HG03520 (cell line): ENCODE results near the gene DNHD1.

Experiments
- ATAC-seq: cut with Tn5 transposase; IDR thresholded peaks from one replicate; pipeline ENCODE4 v1.9.1; 2021; ENCODE audit warnings: mild to moderate bottlenecking, moderate library complexity; ENCODE audit not compliant: unreplicated experiment

The DNHD1 gene

DNA sequence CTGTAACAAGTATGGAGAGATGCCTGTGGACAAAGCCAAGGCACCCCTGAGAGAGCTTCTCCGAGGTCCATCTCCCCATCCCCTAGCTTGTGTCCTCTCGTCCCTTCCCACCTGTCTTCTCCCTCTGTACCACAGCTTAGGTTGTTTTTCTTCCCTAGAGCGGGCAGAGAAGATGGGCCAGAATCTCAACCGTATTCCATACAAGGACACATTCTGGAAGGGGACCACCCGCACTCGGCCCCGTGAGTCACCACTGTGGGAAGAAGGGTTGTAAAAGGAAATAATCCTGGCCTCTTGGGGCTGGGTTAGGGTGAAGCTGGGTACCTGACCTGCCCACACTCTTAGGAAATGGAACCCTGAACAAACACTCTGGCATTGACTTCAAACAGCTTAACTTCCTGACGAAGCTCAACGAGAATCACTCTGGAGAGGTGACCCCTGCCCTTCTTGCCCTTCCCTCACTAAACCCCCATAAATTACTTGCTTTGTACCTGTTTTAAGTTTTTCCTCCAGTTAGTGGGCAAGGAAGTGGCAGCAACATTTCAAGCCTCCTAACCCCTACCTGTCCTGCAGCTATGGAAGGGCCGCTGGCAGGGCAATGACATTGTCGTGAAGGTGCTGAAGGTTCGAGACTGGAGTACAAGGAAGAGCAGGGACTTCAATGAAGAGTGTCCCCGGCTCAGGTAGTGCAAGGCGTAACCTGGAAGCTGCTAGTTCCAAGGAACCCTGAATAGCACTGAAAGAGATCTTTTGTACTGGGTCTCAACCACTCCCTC lies 111.8 kb downstream of the DNHD1 start:
- no peak for ATAC-seq

DNA sequence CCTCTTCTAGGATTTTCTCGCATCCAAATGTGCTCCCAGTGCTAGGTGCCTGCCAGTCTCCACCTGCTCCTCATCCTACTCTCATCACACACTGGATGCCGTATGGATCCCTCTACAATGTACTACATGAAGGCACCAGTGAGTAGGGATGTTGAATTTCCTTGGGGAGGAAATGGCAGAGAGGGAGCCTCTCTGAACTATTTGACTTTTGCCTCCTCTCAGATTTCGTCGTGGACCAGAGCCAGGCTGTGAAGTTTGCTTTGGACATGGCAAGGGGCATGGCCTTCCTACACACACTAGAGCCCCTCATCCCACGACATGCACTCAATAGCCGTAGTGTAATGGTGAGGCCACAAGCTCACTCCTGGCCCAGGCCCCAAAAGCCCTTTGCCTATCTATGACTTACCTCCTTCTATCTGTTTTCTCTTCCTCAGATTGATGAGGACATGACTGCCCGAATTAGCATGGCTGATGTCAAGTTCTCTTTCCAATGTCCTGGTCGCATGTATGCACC lies 112.5 kb downstream of the DNHD1 start:
- no peak for ATAC-seq

DNA sequence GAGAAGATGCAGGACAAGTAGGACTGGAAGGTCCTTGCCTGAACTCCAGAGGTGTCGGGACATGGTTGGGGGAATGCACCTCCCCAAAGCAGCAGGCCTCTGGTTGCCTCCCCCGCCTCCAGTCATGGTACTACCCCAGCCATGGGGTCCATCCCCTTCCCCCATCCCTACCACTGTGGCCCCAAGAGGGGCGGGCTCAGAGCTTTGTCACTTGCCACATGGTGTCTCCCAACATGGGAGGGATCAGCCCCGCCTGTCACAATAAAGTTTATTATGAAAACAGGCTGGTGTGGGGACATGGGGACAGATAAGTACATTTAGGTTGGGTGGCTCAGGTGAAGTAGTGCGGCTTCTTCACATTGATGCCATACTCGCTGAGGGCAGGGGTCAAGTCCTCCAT lies 113.5 kb downstream of the DNHD1 start:
- no peak for ATAC-seq

DNA sequence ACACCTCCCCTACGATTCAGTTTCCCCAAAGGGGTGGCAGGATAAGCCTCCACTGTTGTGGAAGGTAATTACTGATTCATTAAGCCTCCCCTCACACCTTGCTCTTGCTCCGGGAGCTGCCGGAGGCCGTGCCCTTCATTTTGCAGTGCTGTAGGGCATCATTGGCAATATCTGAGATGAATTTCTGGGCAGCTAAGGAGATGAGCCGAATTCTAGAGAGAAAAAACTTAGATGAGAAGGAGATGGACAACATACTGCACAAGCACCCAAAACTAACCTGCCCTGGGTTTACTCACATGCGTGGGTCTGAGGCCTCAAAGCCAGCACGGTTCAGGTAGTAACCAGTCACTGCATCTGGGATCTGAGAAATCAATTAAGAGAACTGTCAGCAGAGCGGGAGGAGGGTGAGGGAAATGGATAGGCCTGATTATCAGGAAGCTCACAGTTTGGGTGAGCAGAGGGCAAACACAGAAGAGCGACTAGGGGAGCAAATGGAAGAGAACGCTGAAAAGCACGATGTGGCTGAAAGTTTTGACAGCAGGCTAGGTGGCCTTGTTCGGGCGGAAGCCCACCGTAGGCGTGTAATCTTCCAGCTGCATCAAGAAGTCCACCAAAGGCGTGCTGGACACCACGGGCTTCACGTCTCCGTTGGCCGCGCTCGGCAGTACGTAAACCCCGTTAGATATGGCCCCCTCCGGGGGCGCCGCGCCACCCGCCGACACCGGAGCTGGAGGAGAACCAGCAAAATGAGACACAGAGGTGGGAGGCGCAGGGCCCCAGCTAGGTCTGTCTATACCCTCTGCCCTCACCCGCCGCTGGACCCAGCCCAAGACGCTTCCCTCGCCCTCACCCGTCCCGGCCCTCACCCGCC lies 114.2 kb downstream of the DNHD1 start:
- peak; percentile 1 for ATAC-seq

DNA sequence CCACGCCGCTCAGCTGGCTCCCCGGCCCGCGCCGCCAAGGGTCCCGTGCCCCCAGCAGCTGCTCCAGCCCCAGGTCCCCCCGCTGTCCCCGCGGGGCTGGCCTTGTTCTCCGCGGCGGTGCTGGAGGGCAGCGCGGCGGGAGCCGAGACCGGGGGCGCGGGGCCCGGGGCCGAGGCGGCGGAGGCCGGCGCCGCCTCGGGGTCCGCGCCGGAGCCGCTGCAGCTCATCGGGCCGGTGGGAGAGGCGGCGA lies 114.8 kb downstream of the DNHD1 start:
- peak; percentile 9 for ATAC-seq

DNA sequence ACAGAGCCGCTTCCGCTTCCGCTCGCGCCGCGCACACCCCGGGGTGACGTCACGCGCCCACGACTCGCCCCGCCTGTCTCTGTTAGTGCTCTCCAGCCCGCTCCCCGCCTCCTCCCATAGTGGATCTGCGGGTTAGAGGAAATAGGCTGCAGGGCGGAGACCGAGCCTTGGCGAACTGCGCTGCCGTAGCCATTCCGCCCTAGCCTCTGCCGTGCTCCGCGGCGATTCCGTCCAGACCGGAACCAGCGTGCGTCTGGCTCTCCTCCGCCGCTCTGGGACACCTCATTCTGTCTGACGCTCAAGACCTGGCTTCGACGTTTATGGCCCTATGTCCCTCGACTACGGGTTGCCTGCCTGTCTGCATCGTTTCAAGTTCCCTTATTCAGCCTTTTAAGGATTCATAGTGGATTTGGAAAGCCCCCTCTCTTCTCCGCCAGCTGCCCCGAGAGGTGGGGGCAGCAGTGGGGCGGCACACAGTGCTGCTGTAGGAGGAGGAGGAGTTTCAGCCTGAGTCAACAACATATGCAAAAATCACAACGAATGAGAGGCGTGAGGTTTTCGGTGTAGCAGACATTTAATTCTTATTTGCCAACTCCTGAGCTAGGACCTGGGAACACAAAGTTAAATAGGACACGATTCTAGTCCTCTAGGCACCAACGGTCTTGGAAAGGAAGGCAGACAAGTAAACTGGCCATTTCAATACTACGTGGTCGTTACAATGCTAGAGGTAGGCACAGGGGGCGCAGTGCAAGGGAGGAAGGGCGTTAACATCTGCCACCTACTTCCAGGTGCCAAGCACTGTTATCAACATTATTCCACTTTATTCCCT lies 115.3 kb downstream of the DNHD1 start, which contains the start of gene TAF10:
TAF10 (minus strand) TSS at position 4 of the 829 bp plus-strand sequence. CDS start 27 bp downstream, outside the sequence.
- peak; percentile 91 for ATAC-seq

DNA sequence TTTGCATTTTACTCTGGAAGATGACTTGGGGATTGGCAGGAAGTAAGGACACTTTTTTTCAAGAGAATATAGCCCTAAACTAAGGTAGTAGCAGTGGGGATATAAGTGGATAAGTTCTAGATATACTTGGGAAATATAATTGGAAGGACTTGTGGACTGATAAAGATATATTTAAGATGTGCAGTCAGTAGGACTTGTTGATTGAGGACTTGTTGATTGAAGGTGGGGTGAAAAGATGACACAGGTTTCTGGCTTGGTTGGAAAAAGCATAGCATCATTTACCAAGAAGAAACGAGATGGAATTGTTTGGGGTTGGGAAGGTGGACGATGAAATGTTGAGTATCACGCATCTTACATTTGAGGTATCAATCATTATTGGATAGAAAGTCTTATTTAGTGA lies 116.4 kb downstream of the DNHD1 start:
- ATAC-seq = no peak

DNA sequence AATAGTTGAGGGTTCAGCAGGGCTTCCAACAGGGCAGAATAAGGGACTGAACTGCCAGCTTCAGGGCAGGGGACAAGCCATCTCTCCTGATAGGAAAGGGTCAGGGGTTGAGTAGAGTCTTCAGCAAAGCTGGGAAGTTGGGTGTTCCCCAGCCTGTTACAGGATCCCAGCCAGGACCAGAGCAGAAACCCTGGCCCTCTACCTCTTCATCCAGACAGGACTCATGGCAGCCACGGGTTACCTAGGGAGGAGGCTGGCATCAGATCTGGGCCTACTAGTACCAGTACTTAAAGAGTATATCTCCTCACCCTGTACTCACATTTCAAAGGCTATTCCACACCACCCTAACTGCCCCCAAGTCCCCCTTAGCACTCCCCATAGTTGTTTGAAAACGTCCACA lies 117.4 kb downstream of the DNHD1 start:
- no peak for ATAC-seq

DNA sequence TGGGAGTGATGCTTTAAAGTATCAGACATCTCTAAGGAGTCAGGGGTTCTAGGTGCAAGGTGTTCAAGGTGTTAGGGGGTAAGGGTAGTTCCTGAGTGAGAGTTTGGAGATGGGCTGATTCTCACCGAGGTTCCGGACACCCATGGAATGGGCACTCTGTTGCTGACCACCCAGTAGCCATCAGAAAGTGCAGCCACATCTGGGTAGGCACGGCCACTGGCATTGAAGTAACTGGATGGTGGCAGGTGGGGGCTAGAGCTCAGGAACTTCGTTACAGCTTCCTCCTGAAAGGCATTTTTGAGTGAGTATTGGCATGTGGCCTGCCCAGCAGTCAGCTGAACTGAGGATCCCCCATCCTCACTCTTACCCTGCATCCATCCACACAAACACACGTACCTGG lies 118.0 kb downstream of the DNHD1 start:
- no peak for ATAC-seq

DNA sequence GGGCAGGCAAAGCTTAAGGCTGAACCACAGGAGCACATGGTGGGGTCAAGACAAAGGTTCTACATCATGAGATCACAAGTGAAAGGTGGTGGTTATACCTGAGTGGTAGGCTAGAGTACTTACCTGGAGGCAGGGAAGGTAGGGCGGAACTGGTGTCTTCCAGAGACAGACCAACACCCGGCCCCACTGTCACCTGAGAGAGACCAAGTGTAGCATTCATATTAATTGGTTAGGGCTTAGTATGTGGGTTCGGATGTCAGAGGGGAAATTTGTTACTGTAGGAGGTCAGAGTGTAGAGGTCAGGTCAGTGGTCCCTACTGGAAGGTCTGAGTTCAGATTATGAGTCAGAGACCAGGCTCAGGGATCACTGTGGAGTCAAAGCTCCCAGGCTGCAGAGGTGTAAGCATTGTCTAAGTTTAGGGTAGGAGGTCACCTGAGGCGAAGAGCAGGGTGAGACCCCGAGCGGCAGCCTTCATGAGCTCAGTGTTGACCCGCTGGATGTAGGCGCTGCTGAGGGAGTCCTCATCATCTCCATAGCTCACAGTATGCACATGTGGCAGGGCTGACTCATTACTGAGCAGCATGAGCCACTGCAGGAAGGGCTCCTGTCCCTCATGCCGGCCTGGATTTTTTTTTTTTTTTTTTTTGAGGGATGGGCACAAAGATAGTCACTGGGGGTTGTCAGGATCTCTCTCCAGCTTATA lies 119.0 kb downstream of the DNHD1 start:
- ATAC-seq = no peak

DNA sequence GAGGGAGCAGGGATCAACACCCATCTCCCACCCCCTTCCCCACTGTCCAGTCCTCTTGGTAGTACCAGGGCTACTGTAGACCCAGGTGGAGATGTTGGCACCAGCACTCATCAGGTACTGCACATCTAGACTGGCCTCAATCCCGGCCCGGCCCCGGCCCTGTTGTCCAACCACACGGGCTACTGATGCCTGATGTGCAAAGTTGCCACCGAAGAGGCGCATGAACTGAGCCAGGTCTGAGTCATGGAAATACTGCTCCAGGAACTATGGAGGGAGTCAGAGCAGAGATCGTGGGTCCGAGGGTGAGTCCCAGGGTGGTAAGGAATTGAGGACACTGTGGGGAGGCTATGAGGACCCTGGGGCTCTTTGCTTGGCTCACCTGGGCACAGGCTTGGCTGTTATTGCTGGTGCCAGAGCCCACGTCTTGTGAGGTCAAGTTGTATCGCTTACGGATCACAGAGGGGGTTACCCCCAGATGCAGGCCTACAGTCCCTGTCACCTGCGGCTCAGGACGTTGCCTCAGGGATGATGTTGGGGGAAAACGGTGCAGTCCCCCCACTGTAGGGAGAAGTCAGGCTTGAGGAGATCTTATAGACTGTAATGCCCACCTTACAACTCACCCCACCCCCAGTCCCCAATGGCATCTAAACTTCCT lies 119.6 kb downstream of the DNHD1 start:
- ATAC-seq = no peak

DNA sequence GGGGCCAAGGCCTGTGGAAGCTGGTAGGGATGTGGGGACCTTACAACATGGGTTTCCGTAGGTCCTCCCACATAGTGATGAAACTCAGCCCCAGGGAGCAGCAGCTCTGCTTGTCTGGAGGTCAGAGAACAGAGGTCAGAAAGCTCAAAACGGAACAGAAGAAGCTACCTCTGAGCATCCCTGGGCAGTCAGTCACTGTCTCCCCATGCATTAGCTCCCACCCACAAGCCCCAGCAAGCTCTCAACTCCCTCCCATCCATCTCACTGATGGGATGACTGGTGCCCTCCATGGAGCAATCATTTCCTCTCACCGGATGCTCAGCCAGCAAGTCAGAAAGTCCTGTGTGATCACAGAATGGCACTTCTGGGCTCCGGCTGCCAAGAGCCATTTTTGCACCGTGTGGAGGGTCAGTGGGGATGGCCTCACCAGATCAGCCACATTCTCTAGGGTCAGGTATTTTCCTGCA lies 120.3 kb downstream of the DNHD1 start:
- ATAC-seq = no peak

DNA sequence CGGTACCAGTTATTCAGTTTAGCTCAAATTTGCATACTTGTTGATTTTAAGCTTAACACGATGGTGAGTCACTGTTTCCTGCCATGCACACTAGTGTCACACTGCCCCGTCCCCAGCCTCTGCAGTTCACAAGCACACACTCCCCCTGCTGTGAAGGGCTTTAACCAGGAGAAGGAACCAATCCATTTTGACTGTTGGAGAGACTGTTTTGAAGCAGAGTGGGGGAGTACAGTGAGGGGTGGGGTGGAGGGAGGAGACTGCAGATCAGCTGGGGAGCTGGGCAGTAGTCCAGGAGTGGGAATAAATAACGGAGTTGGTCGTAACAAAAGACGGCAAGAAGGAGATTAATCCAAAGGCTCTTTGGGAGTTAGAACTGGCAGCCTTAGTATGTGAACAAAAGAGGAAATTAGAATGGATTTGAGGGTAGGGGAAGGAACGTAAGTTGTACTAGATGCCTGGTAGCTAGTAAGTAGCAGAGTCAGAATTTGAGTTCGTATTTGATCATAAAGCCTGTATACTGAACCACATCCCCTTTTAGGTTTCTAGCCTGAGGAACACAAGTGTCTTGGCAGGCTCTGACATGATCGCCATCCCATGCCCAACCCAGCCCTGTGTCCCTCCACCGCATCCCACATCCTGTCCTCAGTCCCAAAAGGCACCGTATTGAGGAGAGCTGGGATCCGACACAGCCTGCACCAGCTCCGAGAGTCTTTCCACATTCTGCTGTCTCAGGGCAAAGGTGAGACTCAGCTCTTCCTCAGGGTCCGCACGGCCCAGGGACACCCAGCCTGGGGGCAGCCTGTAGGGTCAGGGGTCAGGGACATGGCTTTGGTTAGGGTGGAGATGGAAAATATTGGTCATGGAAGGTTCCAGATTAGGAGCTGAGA lies 121.3 kb downstream of the DNHD1 start:
- no peak for ATAC-seq

DNA sequence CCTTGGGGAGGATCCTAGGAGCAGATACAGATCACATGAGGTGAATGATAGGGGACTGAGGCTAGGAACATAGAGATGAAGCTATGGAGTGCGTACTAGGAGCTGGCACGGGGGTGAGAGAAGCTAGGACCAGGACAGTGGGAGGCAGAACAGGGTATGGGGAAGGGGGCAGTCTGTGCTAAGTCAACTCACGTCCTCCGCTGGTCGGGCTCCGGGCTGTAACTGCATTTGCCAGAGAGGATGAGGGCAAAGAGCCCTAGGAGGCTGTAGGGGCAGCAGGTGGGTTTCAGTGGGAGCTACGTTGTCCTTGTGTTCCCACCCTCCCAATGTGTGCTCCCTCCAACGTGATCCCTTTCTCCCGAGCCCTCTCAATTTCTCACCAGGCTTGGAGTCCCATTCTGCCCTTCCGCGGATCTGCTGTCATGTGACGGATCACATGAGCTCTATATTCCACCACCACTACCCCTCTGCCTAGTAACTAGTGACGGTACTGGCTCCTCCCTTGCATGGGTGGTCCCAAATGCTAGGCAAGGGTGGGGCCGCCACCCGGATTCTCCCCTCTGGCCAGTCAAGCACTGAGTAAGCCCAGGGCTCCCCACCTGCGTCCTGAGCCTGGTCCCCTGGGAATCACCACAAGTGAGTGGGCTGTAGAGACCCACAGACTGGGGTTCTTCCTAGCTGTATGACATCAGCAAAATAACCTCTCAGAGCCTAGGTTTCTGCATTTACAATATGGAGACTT lies 122.1 kb downstream of the DNHD1 start, which contains the start of gene TPP1:
TPP1 (minus strand) TSS at position 419 of the 742 bp plus-strand sequence; CDS start at position 397, 22 bp downstream.
- ATAC-seq = peak; percentile 99

DNA sequence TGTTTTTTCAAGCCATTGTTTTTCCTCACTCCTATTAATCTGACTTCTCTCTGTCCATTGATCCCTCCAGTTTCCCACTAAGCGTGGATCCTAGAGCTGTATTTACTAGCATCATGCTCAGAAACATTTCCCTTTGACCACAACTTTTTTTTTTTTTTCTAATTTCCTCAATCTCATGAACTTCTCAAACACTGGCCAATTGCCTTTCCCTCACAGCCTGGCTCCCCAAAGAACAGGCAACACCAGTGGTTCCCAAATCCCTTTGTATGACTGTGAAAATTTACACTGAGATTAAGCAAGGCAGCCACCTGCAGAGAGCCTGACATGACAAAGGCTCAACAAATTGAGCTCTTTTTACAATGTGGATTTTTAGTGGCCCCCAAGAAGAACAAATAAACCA lies 123.6 kb downstream of the DNHD1 start:
- ATAC-seq = no peak
